Mesodermal cell (in vitro differentiated cells): Measurements from ENCODE around the gene STT3B.
"Not testable (repeated sequence)": the region's sequence is repeated elsewhere in the genome, so short reads cannot be mapped to it uniquely, and the experiment has no call there.

ENCODE experiments used
- H3K27ac ChIP-seq: 2 replicates; pipeline ENCODE4 v1.7.0; 2013; ENCODE audit warnings: mild to moderate bottlenecking, low read depth, low read length, moderate library complexity; ENCODE audit not compliant: severe bottlenecking
- H3K36me3 ChIP-seq: 2 replicates; pipeline ENCODE4 v1.7.1; 2013; ENCODE audit warnings: mild to moderate bottlenecking, low read length, moderate library complexity; ENCODE audit not compliant: control insufficient read depth, insufficient read depth
- H3K4me1 ChIP-seq: one replicate; pipeline ENCODE4 v1.7.1; 2013; ENCODE audit warnings: mild to moderate bottlenecking, low read length; ENCODE audit not compliant: insufficient read depth, control insufficient read depth, poor library complexity, severe bottlenecking
- H3K4me3 ChIP-seq: 2 replicates; pipeline ENCODE4 v1.7.0; 2013; ENCODE audit warnings: low read length, control low read depth, mild to moderate bottlenecking; ENCODE audit not compliant: insufficient read depth, poor library complexity, severe bottlenecking; ENCODE audit errors: extremely low read depth
- H3K9me3 ChIP-seq: 2 replicates; pipeline ENCODE4 v1.7.1; 2013; ENCODE audit warnings: mild to moderate bottlenecking, low read length, moderate library complexity; ENCODE audit not compliant: control insufficient read depth
- WGBS, 2 experiments: methylation state at CpG; one replicate each; pipeline ENCODE4 v1.1.5; 2013; ENCODE audit warnings: missing lambda C conversion rate in 2 of 2; ENCODE audit not compliant: insufficient coverage in 2 of 2; 5-methylcytosine and 5-hydroxymethylcytosine counted together

STT3B gene

DNA sequence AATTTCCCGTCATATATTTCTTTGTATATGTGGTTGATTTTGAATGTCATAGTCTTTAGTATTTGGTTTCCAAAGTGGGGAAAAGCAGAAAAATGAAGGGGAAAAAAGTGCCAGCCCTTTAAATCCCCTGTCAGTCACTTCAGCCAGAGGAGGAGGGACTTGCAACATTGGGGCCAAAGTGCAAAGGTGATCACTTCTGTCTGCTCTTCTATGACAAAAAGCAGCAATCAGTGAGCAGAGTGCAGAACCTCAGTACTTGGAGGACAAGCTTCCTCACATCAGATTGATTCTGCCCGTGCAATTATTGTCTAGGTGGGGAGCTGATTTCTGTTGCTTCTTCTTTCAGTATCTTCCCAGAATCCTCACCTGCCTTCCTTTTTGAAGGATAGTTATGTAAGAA lies 60.0 kb downstream of the STT3B start:
- 100% methylated on average over 1 of the region's 2 CpGs; no CpG with 5 or more reads in 1 of the 2 experiments for WGBS, 2 experiments
- Histone ChIP-seq H3K4me3 (no peak overlapping the region), H3K9me3 (peaks cover 6% of the 10 kb centered on the region), H3K4me1 (no peaks in the 10 kb centered on the region), H3K27ac (no peak overlapping the region), H3K36me3 (peaks cover 28% of the 10 kb centered on the region)

GRCh38 chr3:31596176-31596575 lies 63.5 kb downstream of the STT3B start:
- WGBS, 2 experiments: 83 to 100% methylated on average over 1 of the region's 1 CpG
- H3K4me3 ChIP-seq: no peak overlapping the region
- H3K36me3 ChIP-seq: peaks cover 13% of the 10 kb centered on the region
- H3K9me3 ChIP-seq: no peaks in the 10 kb centered on the region
- H3K4me1 ChIP-seq: no peaks in the 10 kb centered on the region
- H3K27ac ChIP-seq: no peak overlapping the region

DNA sequence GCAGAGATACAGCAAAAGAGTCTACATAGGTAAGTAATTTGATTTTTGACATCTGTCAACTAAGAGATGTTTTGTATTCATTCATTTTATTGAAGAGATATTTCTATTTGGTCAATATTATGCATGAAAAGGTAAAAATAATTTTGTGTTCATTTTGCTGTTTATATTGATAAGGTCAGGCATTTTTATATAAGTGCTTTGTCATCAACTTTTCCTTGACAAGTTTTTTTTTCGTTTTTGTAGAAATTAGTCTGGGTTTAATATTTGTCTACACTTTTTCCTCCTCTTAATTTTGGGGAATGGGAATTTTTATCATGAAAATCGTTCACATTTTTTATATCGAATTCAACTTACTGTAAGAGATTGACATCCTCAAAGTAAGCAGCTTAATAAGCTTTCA lies 67.7 kb downstream of the STT3B start:
- no peak overlapping the region for H3K27ac ChIP-seq
- WGBS, 2 experiments: no CpG with 5 or more reads among the region's 3 CpGs
- H3K4me3 ChIP-seq: no peak overlapping the region
- peaks cover 6% of the 10 kb centered on the region for H3K9me3 ChIP-seq
- H3K36me3 ChIP-seq: peaks cover 21% of the 10 kb centered on the region
- H3K4me1 ChIP-seq: no peaks in the 10 kb centered on the region

GRCh38 chr3:31605333-31605732 lies 72.6 kb downstream of the STT3B start:
- H3K27ac ChIP-seq: not testable (repeated sequence)
- WGBS, 2 experiments: 100% methylated on average over 1 of the region's 1 CpG; no CpG with 5 or more reads in 1 of the 2 experiments
- H3K36me3 ChIP-seq: peaks cover 45% of the 10 kb centered on the region

DNA sequence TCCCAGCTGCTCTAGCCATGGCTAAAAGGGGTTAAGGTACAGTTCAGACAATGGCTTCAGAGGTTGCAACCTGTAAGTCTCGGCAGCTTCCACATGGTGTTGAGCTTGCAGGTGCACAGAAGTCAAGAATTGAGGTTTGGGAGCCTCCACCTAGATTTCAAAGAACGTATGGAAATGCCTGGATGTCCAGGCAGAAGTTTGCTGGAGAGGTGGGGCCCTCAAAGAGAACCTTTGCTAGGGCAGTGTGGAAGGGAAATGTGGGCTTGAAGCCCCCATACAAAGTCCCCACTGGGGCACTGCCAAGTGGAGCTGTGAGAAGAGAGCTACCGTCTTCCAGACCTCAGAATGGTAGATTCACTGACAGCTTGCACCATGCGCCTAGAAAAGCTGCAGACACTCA lies 73.7 kb downstream of the STT3B start:
- Histone ChIP-seq H3K9me3 (peaks cover 19% of the 10 kb centered on the region), H3K4me3 (no peak overlapping the region), H3K4me1 (no peaks in the 10 kb centered on the region), H3K27ac (no peak overlapping the region), H3K36me3 (peaks cover 40% of the 10 kb centered on the region)
- 93 to 98% methylated on average over 4 of the region's 4 CpGs for WGBS, 2 experiments

More at GRCh38 chr3:31605333-31605732, 72.6 kb downstream of the STT3B start:
- H3K4me1 ChIP-seq, H3K4me3 ChIP-seq: not testable (repeated sequence)
- H3K9me3 ChIP-seq: peaks cover 19% of the 10 kb centered on the region

- Histone ChIP-seq H3K9me3 (peaks cover 14% of the 10 kb centered on the region), H3K4me1 (no peaks in the 10 kb centered on the region), H3K27ac (no peak overlapping the region), H3K4me3 (no peak overlapping the region), H3K36me3 (peaks cover 20% of the 10 kb centered on the region)
- no CpG with 5 or more reads among the region's 1 CpG for WGBS, 2 experiments
These were observed 78.1 kb downstream of the STT3B start for GRCh38 chr3:31610700-31611275.

DNA sequence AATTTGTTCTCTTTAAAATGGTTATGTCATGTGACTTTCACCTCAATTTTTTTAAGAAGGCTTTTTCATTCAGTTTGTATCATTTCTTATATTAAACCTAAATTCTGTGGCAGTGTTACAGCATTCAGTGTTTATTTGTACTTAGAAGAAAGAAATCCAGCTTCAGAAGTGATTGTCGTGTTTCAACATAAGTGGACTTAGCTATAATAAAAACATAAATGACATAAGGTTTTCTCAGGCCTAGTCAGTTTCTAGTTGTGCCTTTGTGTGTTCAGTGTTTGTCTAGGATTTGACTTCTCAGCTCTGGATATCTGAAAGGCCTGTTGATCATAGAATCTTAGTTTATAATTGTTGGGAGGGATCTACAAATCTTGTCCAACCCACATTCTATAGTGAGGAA lies 80.5 kb downstream of the STT3B start:
- H3K27ac ChIP-seq: no peak overlapping the region
- H3K9me3 ChIP-seq: no peaks in the 10 kb centered on the region
- H3K4me3 ChIP-seq: no peak overlapping the region
- H3K4me1 ChIP-seq: no peaks in the 10 kb centered on the region
- WGBS, 2 experiments: no CpG with 5 or more reads among the region's 1 CpG
- H3K36me3 ChIP-seq: peaks cover 4% of the 10 kb centered on the region

GRCh38 chr3:31613654-31614053 lies 80.9 kb downstream of the STT3B start:
- 100% methylated on average over 2 of the region's 4 CpGs; no CpG with 5 or more reads in 1 of the 2 experiments for WGBS, 2 experiments
- Histone ChIP-seq H3K4me3 (no peak overlapping the region), H3K27ac (no peak overlapping the region), H3K4me1 (no peaks in the 10 kb centered on the region), H3K9me3 (no peaks in the 10 kb centered on the region), H3K36me3 (no peaks in the 10 kb centered on the region)

GRCh38 chr3:31614162-31614921 lies 81.6 kb downstream of the STT3B start:
- H3K27ac ChIP-seq: no peak overlapping the region
- no peaks in the 10 kb centered on the region for H3K9me3 ChIP-seq
- H3K4me1 ChIP-seq: no peaks in the 10 kb centered on the region
- no peak overlapping the region for H3K4me3 ChIP-seq
- H3K36me3 ChIP-seq: peaks cover 5% of the 10 kb centered on the region
- WGBS, 2 experiments: 100% methylated on average over 1 of the region's 5 CpGs; no CpG with 5 or more reads in 1 of the 2 experiments

DNA sequence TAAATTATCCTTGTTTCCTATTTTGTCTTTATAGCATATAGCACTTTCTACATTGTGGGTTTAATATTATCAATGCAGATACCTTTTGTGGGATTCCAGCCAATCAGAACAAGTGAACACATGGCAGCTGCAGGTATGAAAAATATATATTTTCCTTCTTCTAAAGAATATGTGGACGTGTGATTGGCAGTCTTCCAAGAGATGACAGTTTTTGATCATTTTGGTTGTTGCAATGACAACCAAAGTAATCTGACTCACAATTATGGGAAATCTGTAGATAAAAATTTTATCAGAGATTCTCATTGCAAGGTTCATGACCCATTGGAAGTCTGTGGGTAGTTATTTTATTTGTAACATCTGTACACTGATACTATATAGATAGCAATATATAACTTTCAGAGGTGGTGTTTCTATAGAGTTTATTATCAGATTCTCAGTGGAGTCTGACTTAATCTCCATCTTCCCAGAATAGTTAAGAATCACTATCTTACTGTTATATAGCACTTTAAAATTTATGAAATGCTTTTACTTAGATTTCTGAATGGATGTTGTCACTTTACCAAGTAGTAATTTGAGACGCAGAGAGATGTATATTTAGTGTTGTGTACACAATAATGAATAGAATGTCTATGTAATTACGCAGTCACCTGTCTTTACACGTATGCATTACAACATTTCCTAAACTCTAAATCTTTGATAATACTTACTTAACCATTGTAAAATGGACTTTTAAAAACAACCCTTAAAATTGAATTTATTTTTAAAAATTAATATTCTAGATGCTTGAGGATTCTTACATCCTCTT lies 82.5 kb downstream of the STT3B start:
- no peak overlapping the region for H3K4me3 ChIP-seq
- peaks cover 8% of the 10 kb centered on the region for H3K36me3 ChIP-seq
- H3K9me3 ChIP-seq: no peaks in the 10 kb centered on the region
- WGBS, 2 experiments: 100% methylated on average over 1 of the region's 4 CpGs; no CpG with 5 or more reads in 1 of the 2 experiments
- no peaks in the 10 kb centered on the region for H3K4me1 ChIP-seq
- H3K27ac ChIP-seq: no peak overlapping the region
